ENCODE results near the gene PTPRK. TPM values are rescaled to one million over a fixed set of nuclear protein-coding genes. Genes with fewer than 3 reads are reported as not detected.
A peak's percentile ranks its signal among the peaks of the same experiment; 100 is the strongest.

The PTPRK gene
- total and polyA plus RNA-seq, 8 donors, result 57.0 to 90.4 (median 78.6) TPM

DNA sequence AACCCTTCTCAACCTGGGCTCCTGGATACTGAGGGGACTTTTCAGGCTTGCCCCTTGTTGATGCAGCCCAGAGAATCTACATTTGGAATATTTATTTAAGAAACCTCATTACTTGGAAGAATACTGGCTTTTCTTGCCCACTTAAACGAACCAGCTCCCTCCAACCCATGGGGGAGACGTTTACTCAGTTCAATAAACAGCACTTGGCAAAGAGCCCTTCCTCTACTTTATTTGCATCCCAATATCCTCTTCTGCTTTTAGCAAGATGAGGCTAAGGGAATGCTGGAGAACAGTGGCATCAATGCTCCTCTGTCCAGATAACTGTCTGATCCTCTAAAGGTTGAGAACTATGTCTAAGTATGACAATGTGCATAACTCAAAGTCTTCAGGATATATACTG lies 22.2 kb downstream of the PTPRK start:
- TF ChIP-seq, protein P1, sequence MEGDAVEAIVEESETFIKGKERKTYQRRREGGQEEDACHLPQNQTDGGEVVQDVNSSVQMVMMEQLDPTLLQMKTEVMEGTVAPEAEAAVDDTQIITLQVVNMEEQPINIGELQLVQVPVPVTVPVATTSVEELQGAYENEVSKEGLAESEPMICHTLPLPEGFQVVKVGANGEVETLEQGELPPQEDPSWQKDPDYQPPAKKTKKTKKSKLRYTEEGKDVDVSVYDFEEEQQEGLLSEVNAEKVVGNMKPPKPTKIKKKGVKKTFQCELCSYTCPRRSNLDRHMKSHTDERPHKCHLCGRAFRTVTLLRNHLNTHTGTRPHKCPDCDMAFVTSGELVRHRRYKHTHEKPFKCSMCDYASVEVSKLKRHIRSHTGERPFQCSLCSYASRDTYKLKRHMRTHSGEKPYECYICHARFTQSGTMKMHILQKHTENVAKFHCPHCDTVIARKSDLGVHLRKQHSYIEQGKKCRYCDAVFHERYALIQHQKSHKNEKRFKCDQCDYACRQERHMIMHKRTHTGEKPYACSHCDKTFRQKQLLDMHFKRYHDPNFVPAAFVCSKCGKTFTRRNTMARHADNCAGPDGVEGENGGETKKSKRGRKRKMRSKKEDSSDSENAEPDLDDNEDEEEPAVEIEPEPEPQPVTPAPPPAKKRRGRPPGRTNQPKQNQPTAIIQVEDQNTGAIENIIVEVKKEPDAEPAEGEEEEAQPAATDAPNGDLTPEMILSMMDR (IDR thresholded peaks at IDR 0.05), result no peak
- ATAC-seq (no peak), DNase-seq (no peak)
- Histone ChIP-seq H3K4me3 (no peak overlapping the region), H3K36me3 (no peaks in the 10 kb centered on the region), H3K27ac (no peak overlapping the region), H3K9me3 (no peaks in the 10 kb centered on the region), H3K4me1 (peaks cover 0 to 12% of the 10 kb centered on the region in 2 donors), H3K27me3 (no peaks in the 10 kb centered on the region)
- intact Hi-C loops (cut with DNase I), result no loop called here

DNA sequence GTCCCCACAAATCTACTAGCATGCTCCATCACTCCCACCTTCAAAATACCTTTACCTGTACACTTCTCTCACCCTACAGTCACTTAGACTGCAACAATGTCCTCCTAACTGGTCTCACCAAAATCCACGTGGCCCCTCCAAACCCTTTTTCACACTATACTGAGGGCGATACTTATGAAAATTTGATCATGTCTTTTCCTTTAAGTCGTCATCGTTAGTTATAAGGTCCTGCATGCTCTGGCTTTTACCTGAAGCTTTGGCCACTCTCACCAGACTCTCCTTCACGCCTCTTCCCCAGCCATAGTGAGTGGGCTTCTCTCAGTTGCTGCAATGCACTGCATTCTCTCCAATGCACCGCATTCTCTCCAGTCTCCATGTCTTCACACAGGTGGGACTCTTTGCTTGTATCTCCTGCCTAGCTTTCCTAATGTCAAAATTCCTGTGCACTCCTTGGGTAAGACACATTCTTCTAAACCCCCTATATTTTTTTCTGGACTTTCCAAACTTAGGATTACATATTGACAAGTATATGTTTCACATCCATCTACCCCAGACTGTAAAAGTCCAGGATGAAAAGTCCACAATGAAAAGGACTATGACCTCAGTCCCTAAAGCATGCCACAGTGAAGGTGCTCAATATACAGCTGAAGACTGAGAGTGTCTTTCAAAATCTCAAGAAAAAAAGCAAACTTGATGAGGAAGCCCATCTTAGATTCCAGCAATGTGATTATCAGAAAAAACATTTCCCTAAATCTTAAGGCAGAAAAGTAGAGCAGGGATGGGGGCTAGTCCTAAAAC lies 24.7 kb downstream of the PTPRK start:
- Histone ChIP-seq H3K4me1 (peaks cover 3 to 21% of the 10 kb centered on the region in 2 donors), H3K27me3 (no peaks in the 10 kb centered on the region), H3K27ac (no peak overlapping the region), H3K36me3 (no peaks in the 10 kb centered on the region), H3K9me3 (no peaks in the 10 kb centered on the region), H3K4me3 (no peak overlapping the region)
- DNase-seq, result no peak
- no peak for ATAC-seq
- TF ChIP-seq, protein P1 (IDR thresholded peaks at IDR 0.05), result no peak
- intact Hi-C loops (cut with DNase I), result no loop called here

DNA sequence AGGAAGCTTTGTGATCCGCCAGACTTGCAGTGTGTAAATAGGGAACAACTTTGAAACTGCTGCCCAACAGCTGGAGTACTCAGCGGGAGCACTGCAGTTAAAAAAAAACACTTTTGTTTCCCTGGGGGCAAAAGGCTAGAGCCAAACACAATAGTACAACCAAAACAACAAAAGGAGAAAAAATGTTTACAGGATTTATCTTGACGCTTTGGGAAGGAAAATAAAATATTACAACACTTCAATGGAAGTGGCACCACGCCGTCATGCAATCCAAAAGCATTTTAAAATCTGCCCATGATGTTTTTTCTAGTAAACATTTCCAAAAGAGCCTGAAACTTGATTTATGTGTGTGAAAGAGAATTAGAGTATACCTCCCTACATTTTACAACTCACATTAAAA lies 26.0 kb downstream of the PTPRK start:
- intact Hi-C loops (cut with DNase I), result no loop called here
- H3K4me1 ChIP-seq, result peaks cover 3 to 20% of the 10 kb centered on the region in 2 donors
- H3K27ac ChIP-seq, result peak overlapping the region in 1 of 2 donors; percentile 38
- TF ChIP-seq, protein P1 (IDR thresholded peaks at IDR 0.05), result no peak
- ATAC-seq (no peak), DNase-seq (no peak)
- no peaks in the 10 kb centered on the region for H3K36me3 ChIP-seq
- no peak overlapping the region for H3K4me3 ChIP-seq
- no peaks in the 10 kb centered on the region for H3K27me3 ChIP-seq
- H3K9me3 ChIP-seq, result no peaks in the 10 kb centered on the region

DNA sequence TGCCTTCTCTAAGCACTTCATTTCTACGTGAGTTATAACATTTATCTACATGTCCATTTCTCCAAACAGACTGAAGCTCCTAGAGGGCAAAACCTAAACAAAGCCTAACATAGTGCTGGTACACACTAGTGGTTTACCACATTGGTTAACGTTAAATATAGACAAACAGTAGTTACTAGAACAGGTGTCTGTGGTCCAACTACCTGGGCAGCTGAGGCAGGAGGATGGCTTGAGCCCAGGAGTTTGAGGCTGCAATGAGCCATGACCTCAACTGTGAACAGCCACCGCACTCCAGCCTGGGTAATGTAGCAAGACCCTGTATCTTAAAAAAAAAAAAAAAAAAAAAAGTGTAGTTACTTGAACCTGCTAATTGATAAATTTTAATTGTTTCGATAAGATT lies 26.5 kb downstream of the PTPRK start:
- Histone ChIP-seq H3K27ac (peak overlapping the region in 1 of 2 donors; percentile 38), H3K27me3 (no peaks in the 10 kb centered on the region), H3K4me1 (peaks cover 3 to 18% of the 10 kb centered on the region in 2 donors), H3K9me3 (no peaks in the 10 kb centered on the region), H3K4me3 (no peak overlapping the region), H3K36me3 (no peaks in the 10 kb centered on the region)
- TF ChIP-seq, protein P1 (IDR thresholded peaks at IDR 0.05), result no peak
- DNase-seq (no peak), ATAC-seq (no peak)
- intact Hi-C loops (cut with DNase I), result no loop called here

DNA sequence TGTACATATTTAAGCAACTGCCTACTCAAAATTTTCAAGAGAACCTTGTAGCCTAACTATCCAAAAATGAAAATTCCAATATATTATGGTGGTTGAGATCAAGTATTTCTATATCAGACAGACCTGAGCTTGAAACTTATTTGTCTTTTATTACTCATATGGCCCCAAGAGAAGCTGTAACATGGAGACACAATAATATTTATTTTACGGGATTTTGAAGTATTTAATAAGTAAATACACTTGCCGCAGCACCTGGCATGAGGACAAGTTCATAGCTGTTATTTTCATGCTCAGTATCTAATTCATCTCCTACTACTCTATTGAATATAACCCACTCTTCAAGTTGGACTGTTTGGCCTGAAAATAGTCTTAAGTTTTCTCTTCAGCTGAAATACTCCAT lies 28.0 kb downstream of the PTPRK start:
- Histone ChIP-seq H3K4me3 (no peak overlapping the region), H3K9me3 (no peaks in the 10 kb centered on the region), H3K4me1 (peaks cover 3 to 18% of the 10 kb centered on the region in 2 donors), H3K27me3 (no peaks in the 10 kb centered on the region), H3K36me3 (no peaks in the 10 kb centered on the region), H3K27ac (peak overlapping the region; percentile 64 to 70)
- DNase-seq, result peak in 1 of 4 donors; percentile 52
- TF ChIP-seq, protein P1 (IDR thresholded peaks at IDR 0.05), result no peak
- intact Hi-C loops (cut with DNase I), result no loop called here
- peak; percentile 79 for ATAC-seq

All from left lung (tissue), 10 donors.